GM21390 (cell line): ENCODE data around the gene NOXA1.
A peak's percentile ranks its signal among the peaks of the same experiment; 100 is the strongest.

Experiments
- ATAC-seq: cut with Tn5 transposase; IDR thresholded peaks from one replicate; pipeline ENCODE4 v1.9.1; 2021; ENCODE audit not compliant: unreplicated experiment

NOXA1 gene

DNA sequence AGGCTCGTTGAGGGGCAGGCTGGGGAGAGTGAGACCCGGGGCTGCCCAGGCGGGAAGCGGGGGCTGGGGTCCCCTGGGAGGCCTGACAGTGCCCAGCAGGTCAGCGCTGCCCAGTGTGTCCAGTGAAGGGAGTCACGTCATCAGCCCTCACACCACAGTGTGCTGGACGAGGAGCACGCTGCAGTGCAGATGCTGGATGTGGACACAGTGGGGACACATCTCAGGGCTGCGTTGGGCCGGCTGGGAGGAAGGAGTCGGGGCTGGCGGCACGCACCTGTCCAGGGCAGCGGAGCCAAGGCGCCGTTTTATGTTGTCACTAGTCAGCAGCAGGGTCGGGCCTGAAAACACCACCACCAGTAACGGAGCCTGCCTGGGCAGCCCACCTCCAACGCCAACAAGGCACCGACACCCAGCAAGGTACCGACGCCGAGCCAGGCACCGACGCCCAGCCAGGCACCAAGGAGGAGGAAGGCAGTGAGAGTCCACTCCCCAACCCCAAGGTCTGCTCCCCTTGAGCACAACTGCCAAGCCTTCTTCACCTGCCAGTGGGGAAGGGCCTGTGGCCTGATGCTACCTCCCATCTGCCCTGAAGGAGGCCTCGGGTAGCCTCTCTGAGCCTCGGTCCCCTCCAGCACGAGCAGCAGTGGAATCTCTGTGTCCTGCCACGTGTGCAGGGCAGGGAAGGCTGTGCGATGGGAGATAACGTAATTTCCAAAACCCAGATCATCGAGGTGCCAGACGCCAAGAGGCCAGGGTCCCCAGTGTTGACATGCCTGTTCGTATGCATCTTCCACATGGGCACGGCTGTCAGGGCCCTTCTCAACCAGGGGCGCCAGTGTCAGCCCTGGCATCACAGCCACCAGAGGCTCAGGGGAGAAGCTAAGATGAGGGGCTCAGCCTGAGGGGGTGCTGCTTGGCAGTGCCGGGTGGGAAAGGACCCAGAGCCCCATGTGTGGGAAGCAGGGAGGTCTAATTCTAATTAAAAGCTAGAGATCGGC is 57.8 kb downstream of the NOXA1 start:
- no peak for ATAC-seq

DNA sequence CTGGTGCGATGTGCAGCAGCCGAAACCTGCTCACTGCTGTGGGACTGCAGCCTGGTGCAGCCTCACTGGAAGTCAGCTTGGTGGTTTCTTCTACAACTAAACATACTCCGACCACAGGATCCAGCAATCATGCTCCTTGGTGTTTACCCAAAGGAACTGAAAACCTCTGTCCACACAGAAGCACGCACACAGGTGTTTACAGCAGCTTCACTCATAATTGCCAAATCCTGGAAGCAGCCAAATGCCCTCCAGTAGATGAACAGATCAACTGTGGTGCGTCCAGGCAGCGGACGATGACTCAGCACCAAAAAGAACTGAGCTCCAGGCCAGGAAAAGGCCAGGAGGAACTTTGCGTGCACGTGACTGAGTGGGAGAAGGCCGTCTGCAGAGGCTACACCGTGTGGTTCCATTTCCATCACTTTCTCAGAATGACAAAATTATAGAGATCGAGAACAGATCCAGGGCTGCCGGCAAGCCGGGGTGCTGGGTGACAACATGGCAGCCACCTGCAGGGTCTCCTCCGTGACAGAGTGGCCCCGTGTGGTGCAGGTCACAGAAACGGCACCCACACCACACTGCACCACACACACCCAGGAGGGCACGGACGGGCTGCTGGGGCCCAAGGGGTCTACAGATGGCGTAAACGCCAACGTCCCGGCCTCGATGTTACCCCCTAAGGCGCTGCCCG is 59.0 kb downstream of the NOXA1 start:
- peak; percentile 83 for ATAC-seq
